HG03135 (cell line): Measurements from ENCODE around the gene LAMTOR3.
A peak's percentile ranks its signal among the peaks of the same experiment; 100 is the strongest.

ENCODE experiments used
- ATAC-seq: cut with Tn5 transposase; IDR thresholded peaks from one replicate; pipeline ENCODE4 v1.9.1; 2021; ENCODE audit warnings: mild to moderate bottlenecking, moderate library complexity; ENCODE audit not compliant: unreplicated experiment

The LAMTOR3 gene

GRCh38 chr4:99863804-99864203, 30.4 kb downstream of the LAMTOR3 start:
- no peak for ATAC-seq

- ATAC-seq = no peak
Observed at GRCh38 chr4:99861120-99861905, 32.9 kb downstream of the LAMTOR3 start.

- ATAC-seq = no peak
Observed at GRCh38 chr4:99860521-99860920, 33.7 kb downstream of the LAMTOR3 start.

GRCh38 chr4:99859618-99860017, 34.6 kb downstream of the LAMTOR3 start:
- ATAC-seq = no peak

- no peak for ATAC-seq
Observed at GRCh38 chr4:99857307-99857706, 36.9 kb downstream of the LAMTOR3 start.

DNA sequence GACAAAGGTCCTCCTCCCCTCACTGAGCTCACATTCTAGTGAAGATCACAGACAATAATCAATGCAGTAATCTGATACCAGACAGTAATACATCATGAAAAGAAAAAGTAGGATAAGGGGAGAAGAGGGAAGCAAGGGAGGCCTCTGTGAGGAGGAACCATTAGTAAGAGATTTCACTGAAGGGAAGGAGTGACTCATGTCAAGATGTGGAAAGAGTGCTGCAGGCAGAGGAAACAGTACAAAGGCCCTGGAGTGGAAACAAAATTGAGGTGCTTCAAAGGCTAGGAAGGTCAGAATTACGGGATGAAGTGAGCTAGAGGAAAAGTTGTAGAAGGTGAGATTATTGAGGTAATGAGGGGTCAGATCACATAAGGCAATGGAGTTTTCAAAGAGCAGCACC, 38.1 kb downstream of the LAMTOR3 start:
- ATAC-seq = no peak

DNA sequence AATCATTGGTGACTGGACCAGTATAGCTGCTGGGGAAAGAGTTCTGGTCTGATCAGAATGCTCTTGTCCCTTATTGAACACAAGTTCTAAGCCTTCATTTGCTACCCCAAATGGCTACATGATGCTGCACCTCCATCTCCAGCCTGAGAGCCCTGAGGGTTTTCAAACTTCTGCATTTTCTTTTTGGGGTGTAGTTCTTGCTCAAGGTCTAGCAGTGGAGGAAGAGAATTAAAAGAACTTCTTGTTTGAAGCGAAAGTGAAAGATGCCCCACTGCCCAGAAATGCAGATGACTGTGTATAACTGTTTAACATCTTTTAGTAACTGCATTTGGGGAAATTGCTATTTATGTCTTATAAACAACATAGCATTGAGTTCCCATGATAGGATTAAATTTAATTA, 38.5 kb downstream of the LAMTOR3 start:
- ATAC-seq = peak; percentile 50

DNA sequence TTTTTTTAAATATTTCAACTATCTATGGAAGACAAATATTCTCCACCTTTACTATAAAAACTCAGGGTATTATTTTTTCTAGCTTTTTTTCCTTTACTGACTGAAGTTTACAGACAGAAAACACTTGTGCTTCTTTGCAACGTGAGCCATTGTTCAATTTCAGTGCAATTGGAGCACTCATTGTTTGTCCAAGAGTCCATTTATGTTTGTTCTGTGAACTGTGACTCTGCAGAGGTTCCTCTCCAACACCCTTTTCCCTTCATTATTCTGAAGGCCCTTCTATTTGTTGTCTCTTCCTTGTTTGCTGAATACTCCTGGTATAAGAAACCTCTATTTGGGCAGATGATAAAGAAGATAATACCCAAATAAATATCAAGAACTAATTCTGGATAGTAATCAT, 40.2 kb downstream of the LAMTOR3 start:
- ATAC-seq = no peak

- ATAC-seq = no peak
Observed at GRCh38 chr4:99853190-99853589, 41.0 kb downstream of the LAMTOR3 start.

DNA sequence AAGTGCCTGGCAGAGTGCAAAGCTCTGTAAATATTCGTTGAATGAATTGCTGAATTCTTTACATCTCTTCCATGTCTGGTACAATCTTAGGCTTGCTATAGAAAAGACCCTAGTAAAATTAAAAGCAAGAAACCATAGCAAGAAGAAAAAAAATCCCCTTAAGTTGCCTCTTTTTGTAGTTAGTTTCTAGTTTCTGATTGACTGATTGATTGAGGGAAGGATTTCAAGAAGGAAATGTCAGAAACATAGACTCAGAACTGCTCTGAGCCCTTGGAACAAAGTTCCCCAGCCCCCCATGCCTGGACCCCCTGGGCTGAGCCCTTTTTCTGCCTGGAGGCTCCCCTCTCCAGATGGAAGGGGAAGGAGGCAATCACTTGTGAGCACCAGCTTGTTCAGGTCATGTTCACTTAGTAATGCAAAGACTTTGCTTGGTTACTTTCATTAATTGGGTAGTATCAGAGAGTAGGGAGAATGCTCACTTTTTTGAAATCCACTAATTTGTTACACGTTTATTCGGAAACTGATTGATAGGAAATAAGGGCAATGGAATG, 42.0 kb downstream of the LAMTOR3 start:
- ATAC-seq = no peak

DNA sequence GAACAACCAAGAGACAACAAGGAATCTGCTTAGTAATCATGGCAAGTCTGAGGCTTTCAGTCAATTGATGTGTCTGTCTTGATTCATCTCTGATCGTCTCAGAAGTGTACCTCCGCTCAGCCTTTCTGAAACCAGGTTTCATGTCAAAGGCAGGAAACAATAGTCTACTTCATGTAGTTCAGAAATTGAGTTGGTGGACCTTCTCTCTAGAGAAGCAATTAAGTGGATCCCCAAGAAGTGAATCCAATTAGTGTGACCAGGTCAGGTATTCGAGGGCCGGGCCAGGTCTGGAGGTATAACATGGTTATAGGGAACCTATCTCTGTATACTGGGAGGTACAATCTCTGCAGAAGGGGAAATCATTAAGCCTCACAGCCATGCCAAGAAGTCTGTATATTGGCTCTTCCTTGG, 45.6 kb downstream of the LAMTOR3 start:
- peak; percentile 43 for ATAC-seq

DNA sequence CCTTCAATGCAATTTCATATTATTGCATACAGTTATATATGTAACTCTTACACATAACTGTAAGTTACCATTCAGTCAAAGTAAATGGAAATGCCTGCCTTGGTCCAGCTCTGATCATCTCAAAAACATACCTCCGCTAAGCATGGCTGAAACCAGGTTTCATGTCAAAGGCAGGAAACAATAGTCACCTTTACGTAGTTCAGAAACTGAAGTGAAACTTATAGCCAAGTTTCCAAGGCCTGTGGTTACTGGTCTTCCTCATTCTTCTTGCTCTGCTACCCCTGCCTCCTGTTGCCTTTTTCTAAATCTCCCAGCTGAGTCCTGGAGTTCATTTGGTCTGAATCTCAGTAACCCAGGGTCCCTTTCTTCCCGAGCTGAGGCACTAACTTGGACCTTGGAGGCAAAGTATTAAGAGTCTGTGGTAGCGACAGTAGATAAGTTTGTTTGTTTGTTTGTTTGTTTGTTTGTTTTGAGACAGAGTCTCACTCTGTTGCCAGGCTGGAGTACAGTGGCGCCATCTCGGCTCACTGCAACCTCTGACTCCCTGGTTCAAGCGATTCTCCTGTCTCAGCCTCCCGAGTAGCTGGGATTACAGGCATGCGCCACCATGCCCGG, 46.8 kb downstream of the LAMTOR3 start:
- peak; percentile 64 for ATAC-seq

GRCh38 chr4:99846891-99847290, 47.3 kb downstream of the LAMTOR3 start:
- peak; percentile 0 for ATAC-seq

- ATAC-seq = peak; percentile 36
Observed at GRCh38 chr4:99845708-99846469, 48.3 kb downstream of the LAMTOR3 start.

DNA sequence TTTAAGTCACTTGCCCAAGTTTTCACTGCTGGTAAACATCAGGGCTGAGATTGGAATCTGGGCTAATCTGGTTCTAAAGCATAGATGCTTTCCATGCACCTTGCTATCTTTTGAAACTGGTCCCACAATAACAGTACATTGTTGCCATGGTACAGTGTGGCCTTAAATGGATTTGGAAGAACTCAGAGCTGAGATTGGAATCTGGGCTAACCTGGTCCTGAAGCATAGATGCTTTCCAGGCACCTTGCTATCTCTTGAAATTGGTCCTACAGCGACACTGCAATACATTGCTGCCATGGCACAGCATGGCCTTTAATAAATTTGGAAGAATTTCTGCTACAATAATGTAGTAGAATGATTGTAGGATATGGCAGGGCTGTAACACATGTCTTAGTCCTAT, 49.0 kb downstream of the LAMTOR3 start:
- no peak for ATAC-seq

DNA sequence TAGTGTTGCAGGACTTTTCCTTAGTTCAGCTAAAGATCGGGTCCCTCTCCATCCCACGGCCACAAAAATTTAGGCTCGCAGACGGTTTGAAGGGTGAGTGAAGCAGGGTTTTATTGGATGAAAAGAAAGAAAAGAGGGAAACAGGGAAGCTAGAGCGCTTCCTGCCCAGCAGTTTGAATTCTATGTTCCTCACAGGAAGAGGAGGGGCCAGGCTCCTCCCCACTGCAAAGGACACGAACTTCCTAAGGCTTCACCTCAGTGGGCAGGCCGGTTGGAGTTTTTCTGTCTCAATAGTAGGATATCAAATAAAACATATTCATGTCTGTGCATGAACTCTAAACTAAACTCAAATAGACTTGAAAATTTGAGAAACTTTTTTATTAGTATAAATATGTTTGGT, 50.2 kb downstream of the LAMTOR3 start:
- ATAC-seq = no peak

- ATAC-seq = no peak
Observed at GRCh38 chr4:99843413-99843812, 50.8 kb downstream of the LAMTOR3 start.

- ATAC-seq = no peak
Observed at GRCh38 chr4:99841129-99841528, 53.1 kb downstream of the LAMTOR3 start.

DNA sequence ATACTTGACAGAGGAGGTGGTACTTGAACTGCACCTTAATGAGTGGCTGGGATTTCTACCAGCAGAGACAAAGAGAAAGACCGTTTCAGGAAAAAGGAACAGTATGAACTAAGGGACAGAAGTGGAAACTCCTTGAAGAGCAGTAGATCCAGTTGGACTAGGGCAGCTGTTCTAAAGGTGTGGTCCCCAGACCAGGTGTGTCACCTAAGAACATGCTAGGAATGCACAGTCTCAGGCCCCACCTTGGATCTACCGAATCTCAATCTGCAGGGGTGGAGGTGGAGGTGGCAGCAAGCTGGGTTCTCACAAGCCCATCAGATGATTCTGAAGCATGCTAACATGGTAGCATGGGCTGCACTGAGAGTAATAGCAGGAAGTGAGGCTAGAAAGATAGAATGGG, 55.3 kb downstream of the LAMTOR3 start:
- ATAC-seq = no peak

DNA sequence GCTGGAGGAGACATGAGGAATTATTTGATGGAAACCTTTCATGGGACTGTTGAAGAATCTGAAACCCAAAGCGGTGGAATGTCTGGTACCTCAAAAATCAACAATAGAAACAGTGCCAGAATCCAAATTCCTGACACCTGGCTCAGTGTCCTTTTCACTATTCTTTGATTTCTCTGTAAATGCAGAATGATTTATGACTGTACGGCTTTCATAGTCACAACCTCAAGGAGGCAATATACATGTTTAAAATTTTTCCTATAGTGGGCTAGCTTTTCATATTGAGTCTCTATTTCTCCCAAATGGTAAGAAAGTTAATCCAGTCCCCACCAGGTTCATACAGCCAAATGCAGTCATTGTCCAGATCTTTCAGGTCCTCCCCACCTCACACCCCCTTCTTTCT, 58.3 kb downstream of the LAMTOR3 start:
- ATAC-seq = no peak

- no peak for ATAC-seq
Observed at GRCh38 chr4:99834569-99834968, 59.7 kb downstream of the LAMTOR3 start.

- ATAC-seq = no peak
Observed at GRCh38 chr4:99833756-99834155, 60.5 kb downstream of the LAMTOR3 start.
